K562 (cell line): ENCODE measurements around the gene PPP1R14D. TPM values are rescaled to one million over a fixed set of nuclear protein-coding genes. Genes with fewer than 3 reads are reported as not detected.
A peak's percentile ranks its signal among the peaks of the same experiment; 100 is the strongest.

Source experiments
- ATAC-seq: fragments of 200-7000 bp; cut with Tn5 transposase; 3 replicates; pipeline ENCODE4 v1.9.1; 2020; ENCODE audit warnings: moderate library complexity
- BruUV-seq: library from RNA; stranded (reverse); fragments of 400-500 nt; replicated peaks from 2 replicates; lab custom pipeline; 2021; lab: Mats Ljungman, UMichigan
- CTCF ChIA-PET: fragments of 300-600 bp; formaldehyde crosslinking; extraction: SDS; loops from one replicate; lab custom pipeline; 2021; ENCODE audit warnings: low intra/inter-chr PET ratio; lab: Yijun Ruan, JAX
- POLR2A ChIA-PET: fragments of 300-600, 350-650 bp; sonication (Branson Sonifier 250); formaldehyde crosslinking; extraction: SDS; loops from one replicate; lab custom pipeline; 2021; ENCODE audit warnings: antibody characterized with exemption, inconsistent platforms; lab: Yijun Ruan, JAX
- DNase-seq, 4 experiments: peaks; one replicate each; pipeline versions ENCODE4 v3.0.0 to v3.0.0-alpha.2; 2011 to 2018; ENCODE audit warnings: low spot score in 3 of 4, mixed read lengths in 3 of 4; ENCODE audit errors: extremely low read depth in 1 of 4
- FAIRE-seq: peaks from 2 replicates; lab custom pipeline; 2011; peaks lifted over from hg19 to GRCh38; lab: Jason Lieb, UNC
- H2AFZ ChIP-seq: 2 replicates; pipeline ENCODE4 v1.6.0; 2011; ENCODE audit warnings: low read depth, low read length, control low read depth, inconsistent platforms
- H3K27ac ChIP-seq: fragments of 200-600 bp; 3 replicates; pipeline ENCODE4 v1.8.0; 2011; ENCODE audit warnings: low read depth, mild to moderate bottlenecking, control low read depth, inconsistent platforms, low read length, moderate library complexity, mixed read lengths; ENCODE audit errors: extremely low read depth
- H3K27me3 ChIP-seq, 2 experiments: fragments of 300-600 bp in 1 of 2; 2 replicates in 1 of 2; 3 replicates in 1 of 2; pipeline versions ENCODE4 v1.6.0 to v1.8.0; 2011; ENCODE audit warnings: inconsistent platforms in 2 of 2, low read length in 2 of 2, mild to moderate bottlenecking in 1 of 2, mixed read lengths in 1 of 2, moderate library complexity in 1 of 2; ENCODE audit not compliant: control insufficient read depth in 2 of 2, insufficient read depth in 2 of 2
- H3K36me3 ChIP-seq: fragments of 300-600 bp; 3 replicates; pipeline ENCODE4 v1.8.0; 2011; ENCODE audit warnings: mild to moderate bottlenecking, low read length, inconsistent platforms; ENCODE audit not compliant: control insufficient read depth, insufficient read depth
- H3K4me1 ChIP-seq, 2 experiments: fragments of 200-600 bp in 1 of 2; replicated peaks in 1 of 2; 2 replicates in 1 of 2; 3 replicates in 1 of 2; pipeline versions ENCODE4 v1.5.1 to v1.8.0; 2011; ENCODE audit warnings: inconsistent platforms in 2 of 2, low read length in 2 of 2, mild to moderate bottlenecking in 1 of 2, mixed read lengths in 1 of 2, moderate library complexity in 1 of 2; ENCODE audit not compliant: control insufficient read depth in 2 of 2, insufficient read depth in 2 of 2
- H3K4me2 ChIP-seq: 2 replicates; pipeline ENCODE4 v1.6.1; 2011; ENCODE audit warnings: low read length, control low read depth, inconsistent platforms, mixed read lengths; ENCODE audit not compliant: insufficient read depth
- H3K4me3 ChIP-seq: fragments of 200-600 bp; sonication (generic), shearing (Covaris generic); 2 replicates; pipeline ENCODE4 v1.5.1; 2016; ENCODE audit warnings: control low read depth, inconsistent platforms
- H3K79me2 ChIP-seq: fragments of 200-600 bp; 3 replicates; pipeline ENCODE4 v1.8.0; 2011; ENCODE audit warnings: low read length, inconsistent platforms; ENCODE audit not compliant: control insufficient read depth, insufficient read depth
- H3K9ac ChIP-seq, 2 experiments: 2 replicates each; pipeline versions ENCODE4 v1.6.0 to v1.6.1; 2011; ENCODE audit warnings: low read depth in 2 of 2, low read length in 2 of 2, control low read depth in 1 of 2, inconsistent platforms in 1 of 2, mild to moderate bottlenecking in 1 of 2, mixed read lengths in 1 of 2; ENCODE audit not compliant: insufficient read depth in 1 of 2
- H3K9me1 ChIP-seq: one replicate; pipeline ENCODE4 v1.6.0; 2011; ENCODE audit warnings: inconsistent platforms, mild to moderate bottlenecking, low read length, moderate library complexity; ENCODE audit not compliant: control insufficient read depth, insufficient read depth
- H3K9me3 ChIP-seq: replicated peaks from 2 replicates; pipeline ENCODE4 v1.5.1; 2011; ENCODE audit warnings: low read depth, low read length, inconsistent platforms; ENCODE audit not compliant: control insufficient read depth, insufficient read depth
- H4K20me1 ChIP-seq: replicated peaks from 2 replicates; pipeline ENCODE4 v1.6.1; 2011; ENCODE audit warnings: low read length, inconsistent platforms, mixed read lengths; ENCODE audit not compliant: control insufficient read depth, insufficient read depth
- DMBX1 ChIP-seq: fragments of 250-450 bp; sonication (Bioruptor Pico); IDR thresholded peaks from 2 replicates; pipeline ENCODE4 v1.8.0; 2022; ENCODE audit warnings: inconsistent platforms, mild to moderate bottlenecking, moderate library complexity, borderline replicate concordance
- ESRRA ChIP-seq: fragments of 450-650 bp; IDR thresholded peaks from 2 replicates; pipeline ENCODE4 v1.6.1; 2014; ENCODE audit warnings: low read depth, mild to moderate bottlenecking, moderate library complexity, borderline replicate concordance
- EZH2 ChIP-seq: IDR thresholded peaks from 2 replicates; pipeline ENCODE4 v1.6.1; 2012; ENCODE audit warnings: low read depth, mild to moderate bottlenecking, inconsistent platforms, low read length, borderline replicate concordance
- NR2F6 ChIP-seq: fragments of 450-650 bp; formaldehyde crosslinking; IDR thresholded peaks from 2 replicates; pipeline ENCODE4 v1.4.0; 2020; ENCODE audit warnings: mild to moderate bottlenecking
- YBX1 ChIP-seq: fragments of 450-650 bp; IDR thresholded peaks from 2 replicates; pipeline ENCODE4 v1.7.1; 2016; ENCODE audit warnings: mild to moderate bottlenecking
- ZNF263 ChIP-seq: sonication (generic); formaldehyde crosslinking; IDR thresholded peaks from 2 replicates; pipeline ENCODE4 v1.8.0; 2022; ENCODE audit warnings: mild to moderate bottlenecking, missing genetic modification reagents, borderline replicate concordance
- WGBS: fragments of 100-300 bp; shearing (Covaris generic); methylation state at CpG from one replicate; pipeline ENCODE4 v1.1.6; 2016; ENCODE audit warnings: low coverage, mixed read lengths; ENCODE audit not compliant: insufficient coverage; ENCODE audit errors: missing lambda C conversion rate; 5-methylcytosine and 5-hydroxymethylcytosine counted together
- in situ Hi-C: fragments of 300-500 bp; cut with MboI; formaldehyde crosslinking; loops from 4 replicates; pipeline ENCODE4 v1.15.0; 2018; ENCODE audit warnings: inconsistent platforms, mixed read lengths
- intact Hi-C: fragments of 100-400 bp; cut with micrococcal nuclease; formaldehyde crosslinking; loops from 2 replicates; pipeline ENCODE4 v1.14.2; 2022
- polyA plus RNA-seq, 8 experiments: library from polyadenylated mRNA; depleted of rRNA in 4 of 8; stranded (reverse) in 5 of 8; unstranded in 3 of 8; fragments of >200 nt; fragmentation: Nextera tagmentation in 2 of 8; fragmentation: Illumina TruSeq in 1 of 8; extraction: Ambion mirVana in 2 of 8; extraction: Trizol in 1 of 8; gene quantifications; 2 replicates each; pipeline versions ENCODE4 v1.2.1 to v1.2.3, GENCODE V29; 2011 to 2014; ENCODE audit warnings: inconsistent platforms in 1 of 8, missing spikeins in 1 of 8
- total RNA-seq, 7 experiments: library from RNA; depleted of rRNA in 6 of 7; stranded (reverse); fragments of >200 nt in 6 of 7; fragmentation: Illumina TruSeq in 2 of 7; extraction: Trizol in 2 of 7; gene quantifications; 2 replicates each; pipeline versions ENCODE4 v1.2.1 to v1.2.3, GENCODE V29; 2011 to 2021; ENCODE audit warnings: low replicate concordance in 1 of 7

The PPP1R14D gene
- total and polyA plus RNA-seq, 9 of the 15 experiments (the other 6 are each of a cell fraction or from before 2014, with no cell fraction given), result 0.11 to 0.18 TPM; not detected in 7

- Histone ChIP-seq H3K27ac (no peak overlapping the region), H3K4me2 (no peak overlapping the region), H3K4me1 (peaks cover 9 to 24% of the 10 kb centered on the region in 2 experiments; a peak in 4 of 5 replicates), H3K9me3 (no peaks in the 10 kb centered on the region), H3K36me3 (no peaks in the 10 kb centered on the region), H4K20me1 (no peaks in the 10 kb centered on the region), H2AFZ (no peak overlapping the region), H3K9ac (peak overlapping the region in 1 of 2 experiments; percentile 48; a peak in 1 of 4 replicates), H3K4me3 (no peak overlapping the region), H3K27me3 (no peaks in the 10 kb centered on the region), H3K79me2 (no peaks in the 10 kb centered on the region), H3K9me1 (no peaks in the 10 kb centered on the region)
- ChIA-PET CTCF (no interaction called here), POLR2A (interaction anchor here (0.6 to 6.8 kb wide), 9 partner anchors 10 to 1602 kb away, joined by 3 to 72 read pairs (median 3); partner anchors contain the start of gene RAD51)
- TF ChIP-seq ESRRA, result peak; percentile 56; the same call in 1 of the 2 replicates
- TF ChIP-seq NR2F6 (CRISPR knock-in tag), result no peak
- no peak for TF ChIP-seq DMBX1 (CRISPR knock-in tag)
- TF ChIP-seq ZNF263 (CRISPR knock-in tag), result peak; percentile 50; the same call in 1 of the 2 replicates
- TF ChIP-seq YBX1, result no peak
- TF ChIP-seq EZH2, result no peak
- FAIRE-seq (no peak), DNase-seq (peak in 1 of 4 experiments; percentile 11), ATAC-seq (no peak)
- in situ Hi-C loops (no loop called here), intact Hi-C loops (no loop called here)
- 63% methylated on average over 13 of the region's 13 CpGs for WGBS
- TSS peak; percentile 76 for BruUV-seq
These were observed 43.5 kb upstream of the PPP1R14D start for GRCh38 chr15:40871749-40872617.
